WERI-Rb-1 (cell line): ENCODE measurements around the gene SEC31A.

Source experiments
- DNase-seq: peaks from one replicate; pipeline ENCODE4 v3.0.0-alpha.2; 2020
- H3K27ac ChIP-seq: fragments of 250-450 bp; sonication (Bioruptor Pico); 2 replicates; pipeline ENCODE4 v1.5.1; 2020; ENCODE audit warnings: mild to moderate bottlenecking, moderate library complexity
- H3K27me3 ChIP-seq: fragments of 250-450 bp; sonication (Bioruptor Pico); 2 replicates; pipeline ENCODE4 v1.5.1; 2021; ENCODE audit warnings: mild to moderate bottlenecking, low read depth, moderate library complexity; ENCODE audit not compliant: insufficient read depth, severe bottlenecking
- H3K36me3 ChIP-seq: fragments of 250-450 bp; sonication (Bioruptor Pico); 2 replicates; pipeline ENCODE4 v1.5.1; 2020; ENCODE audit warnings: mild to moderate bottlenecking, moderate library complexity
- H3K4me3 ChIP-seq: 2 replicates; pipeline ENCODE4 v1.5.1; 2011; ENCODE audit warnings: low read depth, mild to moderate bottlenecking, control low read depth, low read length
- H3K9me3 ChIP-seq: fragments of 250-450 bp; sonication (Bioruptor Pico); 2 replicates; pipeline ENCODE4 v1.5.1; 2021; ENCODE audit warnings: mild to moderate bottlenecking, moderate library complexity; ENCODE audit not compliant: severe bottlenecking
- CTCF ChIP-seq: IDR thresholded peaks from 2 replicates; pipeline ENCODE4 v1.5.1; 2011; ENCODE audit warnings: low read depth, mild to moderate bottlenecking, control low read depth, inconsistent platforms, low read length

SEC31A gene

GRCh38 chr4:82810176-82810575 lies 80.8 kb downstream of the SEC31A start:
- H3K36me3 ChIP-seq, result no peaks in the 10 kb centered on the region
- no peak overlapping the region for H3K27ac ChIP-seq
- no peak overlapping the region for H3K4me3 ChIP-seq
- no peak for DNase-seq
- TF ChIP-seq CTCF, result no peak
- no peaks in the 10 kb centered on the region for H3K9me3 ChIP-seq
- no peaks in the 10 kb centered on the region for H3K27me3 ChIP-seq

- no peak for DNase-seq
- no peak for TF ChIP-seq CTCF
- H3K27me3 ChIP-seq, result no peaks in the 10 kb centered on the region
- H3K4me3 ChIP-seq, result no peak overlapping the region
- no peak overlapping the region for H3K27ac ChIP-seq
- no peaks in the 10 kb centered on the region for H3K9me3 ChIP-seq
- H3K36me3 ChIP-seq, result no peaks in the 10 kb centered on the region
These were observed 81.3 kb downstream of the SEC31A start for GRCh38 chr4:82809619-82810018.

- H3K9me3 ChIP-seq, result no peaks in the 10 kb centered on the region
- no peak for DNase-seq
- no peak overlapping the region for H3K4me3 ChIP-seq
- H3K36me3 ChIP-seq, result no peaks in the 10 kb centered on the region
- H3K27ac ChIP-seq, result no peak overlapping the region
- no peaks in the 10 kb centered on the region for H3K27me3 ChIP-seq
- no peak for TF ChIP-seq CTCF
These were observed 87.2 kb downstream of the SEC31A start for GRCh38 chr4:82803746-82804145.

GRCh38 chr4:82802911-82803310 lies 88.0 kb downstream of the SEC31A start:
- TF ChIP-seq CTCF, result no peak
- H3K27ac ChIP-seq, result no peak overlapping the region
- peaks cover 4% of the 10 kb centered on the region; the same call in 1 of the 2 replicates for H3K36me3 ChIP-seq
- no peaks in the 10 kb centered on the region for H3K27me3 ChIP-seq
- no peak overlapping the region for H3K4me3 ChIP-seq
- no peak for DNase-seq
- no peaks in the 10 kb centered on the region for H3K9me3 ChIP-seq

- no peak for DNase-seq
- Histone ChIP-seq H3K4me3 (no peak overlapping the region), H3K36me3 (peaks cover 4% of the 10 kb centered on the region; the same call in 1 of the 2 replicates), H3K27me3 (no peaks in the 10 kb centered on the region), H3K27ac (no peak overlapping the region), H3K9me3 (no peaks in the 10 kb centered on the region)
- no peak for TF ChIP-seq CTCF
These were observed 88.9 kb downstream of the SEC31A start for GRCh38 chr4:82801910-82802521.
